ENCODE measurements around the gene C19orf12.

The C19orf12 gene

GRCh38 chr19:29685326-29685725 lies 29.7 kb downstream of the C19orf12 start:
- no peak for DNase-seq (ENCODE audit: extremely low read depth, low read depth)
- TF ChIP-seq CTCF (IDR thresholded peaks at IDR 0.05; ENCODE audit: low read depth, low read length): no peak

GRCh38 chr19:29683009-29683408 lies 32.1 kb downstream of the C19orf12 start:
- no peak for DNase-seq (ENCODE audit: extremely low read depth, low read depth)

GRCh38 chr19:29682236-29682895 lies 32.7 kb downstream of the C19orf12 start:
- no peak for TF ChIP-seq CTCF (IDR thresholded peaks at IDR 0.05; ENCODE audit: low read depth, low read length)

More at GRCh38 chr19:29683009-29683408, 32.1 kb downstream of the C19orf12 start:
- TF ChIP-seq CTCF (IDR thresholded peaks at IDR 0.05; ENCODE audit: low read depth, low read length): no peak

GRCh38 chr19:29681422-29682235 lies 33.4 kb downstream of the C19orf12 start:
- DNase-seq (ENCODE audit: extremely low read depth, low read depth): no peak
- TF ChIP-seq CTCF (IDR thresholded peaks at IDR 0.05; ENCODE audit: low read depth, low read length): no peak

More at GRCh38 chr19:29682236-29682895, 32.7 kb downstream of the C19orf12 start:
- DNase-seq (ENCODE audit: extremely low read depth, low read depth): no peak

GRCh38 chr19:29680937-29681336 lies 34.1 kb downstream of the C19orf12 start:
- DNase-seq (ENCODE audit: extremely low read depth, low read depth): no peak

GRCh38 chr19:29680447-29680846 lies 34.6 kb downstream of the C19orf12 start:
- DNase-seq (ENCODE audit: extremely low read depth, low read depth): no peak
- TF ChIP-seq CTCF (IDR thresholded peaks at IDR 0.05; ENCODE audit: low read depth, low read length): no peak

More at GRCh38 chr19:29680937-29681336, 34.1 kb downstream of the C19orf12 start:
- no peak for TF ChIP-seq CTCF (IDR thresholded peaks at IDR 0.05; ENCODE audit: low read depth, low read length)

GRCh38 chr19:29679598-29680210 lies 35.4 kb downstream of the C19orf12 start:
- no peak for DNase-seq (ENCODE audit: extremely low read depth, low read depth)
- TF ChIP-seq CTCF (IDR thresholded peaks at IDR 0.05; ENCODE audit: low read depth, low read length): no peak
